H9 (cell line): ENCODE data around the gene MAD1L1. TPM values are rescaled to one million over a fixed set of nuclear protein-coding genes. Genes with fewer than 3 reads are reported as not detected.
A peak's percentile ranks its signal among the peaks of the same experiment; 100 is the strongest.

ENCODE experiments used
- DNase-seq: peaks from one replicate; pipeline ENCODE4 v3.0.0-alpha.2; 2017
- H2AFZ ChIP-seq: one replicate; pipeline ENCODE4 v1.6.1; 2013; ENCODE audit warnings: mild to moderate bottlenecking, low read length, control low read depth, moderate library complexity
- H2AK5ac ChIP-seq: 2 replicates; pipeline ENCODE4 v1.6.1; 2013; ENCODE audit warnings: low read length, control low read depth, mixed read lengths; ENCODE audit not compliant: insufficient read length
- H2BK120ac ChIP-seq: one replicate; pipeline ENCODE4 v1.6.1; 2013; ENCODE audit warnings: low read depth, mild to moderate bottlenecking, low read length, control low read depth, inconsistent platforms; ENCODE audit not compliant: poor library complexity, severe bottlenecking
- H2BK12ac ChIP-seq: 2 replicates; pipeline ENCODE4 v1.6.1; 2013; ENCODE audit warnings: low read length, control low read depth, mixed read lengths, low read depth; ENCODE audit not compliant: insufficient read length
- H2BK15ac ChIP-seq: 2 replicates; pipeline ENCODE4 v1.6.1; 2013; ENCODE audit warnings: low read depth, low read length, control low read depth
- H2BK20ac ChIP-seq: one replicate; pipeline ENCODE4 v1.6.1; 2013; ENCODE audit warnings: low read depth, mild to moderate bottlenecking, low read length, control low read depth, inconsistent platforms; ENCODE audit not compliant: poor library complexity, severe bottlenecking
- H2BK5ac ChIP-seq: 2 replicates; pipeline ENCODE4 v1.6.1; 2013; ENCODE audit warnings: low read length, control low read depth, mixed read lengths; ENCODE audit not compliant: insufficient read length
- H3K14ac ChIP-seq: 2 replicates; pipeline ENCODE4 v1.6.1; 2013; ENCODE audit warnings: low read length, control low read depth; ENCODE audit not compliant: insufficient read depth
- H3K18ac ChIP-seq: 2 replicates; pipeline ENCODE4 v1.6.1; 2013; ENCODE audit warnings: low read depth, mild to moderate bottlenecking, mixed read lengths, low read length, control low read depth; ENCODE audit not compliant: insufficient read length
- H3K23ac ChIP-seq: 2 replicates; pipeline ENCODE4 v1.6.1; 2013; ENCODE audit warnings: low read length, control low read depth, mixed read lengths, low read depth; ENCODE audit not compliant: insufficient read length
- H3K23me2 ChIP-seq: 2 replicates; pipeline ENCODE4 v1.6.1; 2013; ENCODE audit warnings: low read depth, mild to moderate bottlenecking, mixed read lengths, low read length, control low read depth; ENCODE audit not compliant: insufficient read length, poor library complexity, severe bottlenecking
- H3K27ac ChIP-seq: 2 replicates; pipeline ENCODE4 v1.5.1; 2013; ENCODE audit warnings: low read length, control low read depth, mixed read lengths, low read depth; ENCODE audit not compliant: insufficient read length
- H3K27me3 ChIP-seq: 2 replicates; pipeline ENCODE4 v1.6.1; 2013; ENCODE audit warnings: low read length, control low read depth, inconsistent platforms; ENCODE audit not compliant: insufficient read depth
- H3K4ac ChIP-seq: 2 replicates; pipeline ENCODE4 v1.6.1; 2013; ENCODE audit warnings: low read depth, mild to moderate bottlenecking, control low read depth, inconsistent platforms, low read length, moderate library complexity
- H3K4me1 ChIP-seq: 2 replicates; pipeline ENCODE4 v1.6.1; 2013; ENCODE audit warnings: low read length, control low read depth, inconsistent platforms; ENCODE audit not compliant: insufficient read depth
- H3K4me2 ChIP-seq: 2 replicates; pipeline ENCODE4 v1.6.1; 2013; ENCODE audit warnings: low read length, control low read depth, mixed read lengths; ENCODE audit not compliant: insufficient read length, insufficient read depth
- H3K56ac ChIP-seq: 2 replicates; pipeline ENCODE4 v1.6.1; 2013; ENCODE audit warnings: low read depth, mild to moderate bottlenecking, mixed read lengths, low read length, control low read depth; ENCODE audit not compliant: insufficient read length
- H3K79me1 ChIP-seq: 2 replicates; pipeline ENCODE4 v1.6.1; 2013; ENCODE audit warnings: low read depth, mild to moderate bottlenecking, moderate library complexity, low read length, control low read depth, inconsistent platforms; ENCODE audit not compliant: insufficient read depth, poor library complexity, severe bottlenecking
- H3K79me2 ChIP-seq: 2 replicates; pipeline ENCODE4 v1.6.1; 2013; ENCODE audit warnings: low read length, control low read depth, inconsistent platforms; ENCODE audit not compliant: insufficient read depth
- H3K9ac ChIP-seq: 2 replicates; pipeline ENCODE4 v1.6.1; 2013; ENCODE audit warnings: low read length, control low read depth, mixed read lengths; ENCODE audit not compliant: insufficient read length; ENCODE audit errors: extremely low read depth
- H3K9me3 ChIP-seq: one replicate; pipeline ENCODE4 v1.6.1; 2013; ENCODE audit warnings: low read depth, low read length, inconsistent platforms; ENCODE audit not compliant: control insufficient read depth
- H3T11ph ChIP-seq: one replicate; pipeline ENCODE4 v1.6.1; 2013; ENCODE audit warnings: mild to moderate bottlenecking, low read length, control low read depth, inconsistent platforms
- H4K20me1 ChIP-seq: one replicate; pipeline ENCODE4 v1.6.1; 2013; ENCODE audit not compliant: control insufficient read depth, insufficient read length, insufficient read depth
- H4K5ac ChIP-seq: 2 replicates; pipeline ENCODE4 v1.6.1; 2013; ENCODE audit warnings: low read depth, mild to moderate bottlenecking, mixed read lengths, low read length, control low read depth; ENCODE audit not compliant: insufficient read length
- H4K8ac ChIP-seq: replicated peaks from 2 replicates; pipeline ENCODE4 v1.6.1; 2013; ENCODE audit warnings: low read length, control low read depth, mixed read lengths, low read depth; ENCODE audit not compliant: insufficient read length
- H4K91ac ChIP-seq: 2 replicates; pipeline ENCODE4 v1.6.1; 2013; ENCODE audit warnings: low read depth, mild to moderate bottlenecking, moderate library complexity, mixed read lengths, low read length, control low read depth; ENCODE audit not compliant: insufficient read length
- H3K27ac Mint-ChIP-seq, 3 experiments: 2 replicates in 2 of 3; 3 replicates in 1 of 3; pipeline ENCODE4 v1.8.0; 2020 to 2021; ENCODE audit warnings: mixed read lengths in 3 of 3, mild to moderate bottlenecking in 1 of 3, moderate library complexity in 1 of 3
- H3K27me3 Mint-ChIP-seq: 2 replicates; pipeline ENCODE4 v1.8.0; 2021; ENCODE audit warnings: low read depth, mild to moderate bottlenecking, moderate library complexity, mixed read lengths
- H3K36me3 Mint-ChIP-seq, 3 experiments: 2 replicates in 2 of 3; 3 replicates in 1 of 3; pipeline ENCODE4 v1.8.0; 2020 to 2021; ENCODE audit warnings: low read depth in 3 of 3, mixed read lengths in 3 of 3; ENCODE audit not compliant: insufficient read depth in 1 of 3
- H3K4me1 Mint-ChIP-seq, 2 experiments: 2 replicates each; pipeline ENCODE4 v1.8.0; 2020; ENCODE audit warnings: mixed read lengths in 2 of 2
- H3K4me3 Mint-ChIP-seq, 2 experiments: 2 replicates in 1 of 2; 3 replicates in 1 of 2; pipeline ENCODE4 v1.8.0; 2020 to 2021; ENCODE audit warnings: mild to moderate bottlenecking in 2 of 2, mixed read lengths in 2 of 2, moderate library complexity in 1 of 2
- H3K9me3 Mint-ChIP-seq, 2 experiments: 2 replicates in 1 of 2; 3 replicates in 1 of 2; pipeline ENCODE4 v1.8.0; 2020; ENCODE audit warnings: mild to moderate bottlenecking in 2 of 2, mixed read lengths in 2 of 2, moderate library complexity in 1 of 2
- WGBS: extraction: QIAGEN DNeasy Blood & Tissue Kit; methylation state at CpG from one replicate; pipeline ENCODE4 v1.1.7; 2013; ENCODE audit warnings: missing lambda C conversion rate, low lambda C conversion rate, mixed read lengths; ENCODE audit not compliant: insufficient read length; ENCODE audit errors: extremely low coverage; 5-methylcytosine and 5-hydroxymethylcytosine counted together
- total RNA-seq: library from RNA; stranded (reverse); gene quantifications from 2 replicates; pipeline ENCODE4 v1.2.1, GENCODE V29; 2021
- TF ChIP-seq, protein P1 (sequence below): fragments of 200-600 bp; sonication (generic); conservative IDR thresholded peaks from 3 replicates; pipeline ENCODE4 v1.8.0; 2021; ENCODE audit warnings: antibody characterized with exemption, mild to moderate bottlenecking

The MAD1L1 gene
- total RNA-seq, 1 experiment from 2014 or later, result 39.0 TPM

DNA sequence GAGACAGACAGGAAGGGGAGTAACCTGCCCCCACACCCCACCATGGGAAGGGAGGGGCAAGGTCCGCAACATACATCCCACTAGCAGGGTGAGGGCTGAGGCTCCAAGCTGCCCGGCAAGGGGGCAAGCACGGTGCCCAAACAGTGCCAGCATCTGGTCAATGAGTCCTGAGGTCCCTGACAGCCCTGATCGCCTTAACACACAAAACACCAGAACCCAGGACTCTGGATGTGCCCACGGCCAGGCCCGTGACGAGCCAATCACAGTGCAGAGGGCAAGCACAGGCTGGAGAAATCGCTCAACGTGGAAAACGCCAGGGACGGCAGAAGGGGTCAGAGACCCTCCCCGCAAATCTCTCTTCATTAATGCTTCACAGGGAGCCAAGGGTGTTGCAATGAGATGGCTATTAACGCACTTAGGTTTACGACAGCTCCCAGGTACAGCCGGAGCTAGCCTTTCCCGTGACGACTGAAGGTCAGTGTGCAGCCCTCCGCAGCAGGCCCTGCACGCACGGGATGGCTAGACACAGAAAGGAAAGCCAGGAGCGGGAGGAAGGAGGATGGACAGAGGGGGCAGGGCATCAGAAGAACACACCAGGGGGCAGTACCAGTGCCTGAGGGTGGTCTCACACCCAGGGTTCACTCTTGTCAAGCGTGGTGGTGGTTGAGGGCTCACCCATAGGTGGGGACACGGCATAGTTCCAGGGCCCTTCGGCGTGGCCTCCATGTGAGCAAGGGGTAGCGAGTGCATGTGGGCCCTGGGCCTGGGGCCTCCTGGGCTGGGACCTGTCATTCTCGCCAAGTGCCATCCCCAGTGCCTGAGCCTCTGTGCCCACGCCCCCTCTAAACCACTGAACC lies 220.5 kb downstream of the MAD1L1 start:
- no peak for DNase-seq
- Histone ChIP-seq H3K27me3 (no peaks in the 10 kb centered on the region), H3K4me1 (no peaks in the 10 kb centered on the region), H3K4ac (no peak overlapping the region), H3K23ac (no peak overlapping the region), H4K8ac (no peak overlapping the region), H2AFZ (no peak overlapping the region), H3K4me2 (no peak overlapping the region), H2AK5ac (no peak overlapping the region), H4K5ac (no peak overlapping the region), H3K18ac (no peak overlapping the region), H2BK20ac (no peak overlapping the region), H3K9ac (no peak overlapping the region), H2BK15ac (no peak overlapping the region), H2BK120ac (no peak overlapping the region), H2BK12ac (no peak overlapping the region), H3K79me2 (no peaks in the 10 kb centered on the region), H4K20me1 (no peaks in the 10 kb centered on the region), H2BK5ac (no peak overlapping the region), H3K23me2 (peaks cover 4% of the 10 kb centered on the region), H3K14ac (no peak overlapping the region; the same call in 1 of the 2 replicates), H3K9me3 (no peaks in the 10 kb centered on the region), H3T11ph (no peak overlapping the region), H3K79me1 (no peaks in the 10 kb centered on the region), H3K56ac (no peak overlapping the region), H3K27ac (no peak overlapping the region), H4K91ac (no peak overlapping the region)
- WGBS, result no CpG with 5 or more reads among the region's 28 CpGs
- H3K27ac Mint-ChIP-seq, result peak overlapping the region in 2 of 3 experiments; percentile 21 to 87; a peak in 3 of 7 replicates
- peaks cover 7 to 12% (median 9%) of the 10 kb centered on the region in 3 experiments; a peak in 4 of 7 replicates for H3K36me3 Mint-ChIP-seq
- H3K4me1 Mint-ChIP-seq, result peaks cover 0 to 2% of the 10 kb centered on the region in 2 experiments; a peak in 1 of 4 replicates
- no peak overlapping the region; a peak in 1 of 5 replicates for H3K4me3 Mint-ChIP-seq
- no peaks in the 10 kb centered on the region; the same call in 1 of the 2 replicates for H3K27me3 Mint-ChIP-seq
- TF ChIP-seq, protein P1, sequence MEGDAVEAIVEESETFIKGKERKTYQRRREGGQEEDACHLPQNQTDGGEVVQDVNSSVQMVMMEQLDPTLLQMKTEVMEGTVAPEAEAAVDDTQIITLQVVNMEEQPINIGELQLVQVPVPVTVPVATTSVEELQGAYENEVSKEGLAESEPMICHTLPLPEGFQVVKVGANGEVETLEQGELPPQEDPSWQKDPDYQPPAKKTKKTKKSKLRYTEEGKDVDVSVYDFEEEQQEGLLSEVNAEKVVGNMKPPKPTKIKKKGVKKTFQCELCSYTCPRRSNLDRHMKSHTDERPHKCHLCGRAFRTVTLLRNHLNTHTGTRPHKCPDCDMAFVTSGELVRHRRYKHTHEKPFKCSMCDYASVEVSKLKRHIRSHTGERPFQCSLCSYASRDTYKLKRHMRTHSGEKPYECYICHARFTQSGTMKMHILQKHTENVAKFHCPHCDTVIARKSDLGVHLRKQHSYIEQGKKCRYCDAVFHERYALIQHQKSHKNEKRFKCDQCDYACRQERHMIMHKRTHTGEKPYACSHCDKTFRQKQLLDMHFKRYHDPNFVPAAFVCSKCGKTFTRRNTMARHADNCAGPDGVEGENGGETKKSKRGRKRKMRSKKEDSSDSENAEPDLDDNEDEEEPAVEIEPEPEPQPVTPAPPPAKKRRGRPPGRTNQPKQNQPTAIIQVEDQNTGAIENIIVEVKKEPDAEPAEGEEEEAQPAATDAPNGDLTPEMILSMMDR, result no peak
- H3K9me3 Mint-ChIP-seq, result 0 out of 5 replicates have a peak, but pooled peaks cover 0 to 4% of the 10 kb centered on the region in 2 experiments
